Activated CD8-positive, alpha-beta memory T cell treated with anti-CD3 and anti-CD28 coated beads, Interleukin-2, amount 10 ng/mL, durations not matched to agents 7 days and 5 days (primary cell): ENCODE measurements around the gene CDK2. TPM values are rescaled to one million over a fixed set of nuclear protein-coding genes. Genes with fewer than 3 reads are reported as not detected.

Source experiments
- ATAC-seq: fragments of 150-1000 bp; cut with Tn5 transposase; one replicate; pipeline ENCODE4 v1.10.0; 2021; ENCODE audit warnings: moderate library complexity
- CTCF ChIA-PET: fragments of 350-600 bp; sonication (Branson Sonifier 250); formaldehyde crosslinking; loops from one replicate; lab custom pipeline; 2021; ENCODE audit warnings: antibody characterized with exemption; lab: Charles Lee
- DNase-seq: peaks from one replicate; pipeline ENCODE4 v3.0.0-alpha.2; 2020
- H3K27ac Mint-ChIP-seq: one replicate; pipeline ENCODE4 v1.8.0; 2021; ENCODE audit warnings: mild to moderate bottlenecking, mixed read lengths
- H3K27me3 Mint-ChIP-seq: one replicate; pipeline ENCODE4 v1.8.0; 2021; ENCODE audit warnings: mixed read lengths
- H3K36me3 Mint-ChIP-seq: one replicate; pipeline ENCODE4 v1.8.0; 2021; ENCODE audit warnings: mild to moderate bottlenecking, mixed read lengths
- H3K4me1 Mint-ChIP-seq: one replicate; pipeline ENCODE4 v1.8.0; 2021; ENCODE audit warnings: mixed read lengths
- H3K4me3 Mint-ChIP-seq: one replicate; pipeline ENCODE4 v1.8.0; 2021; ENCODE audit warnings: mild to moderate bottlenecking, moderate library complexity, mixed read lengths
- H3K9me3 Mint-ChIP-seq: one replicate; pipeline ENCODE4 v1.8.0; 2022; ENCODE audit warnings: low read depth, mixed read lengths
- total RNA-seq, 2 experiments: library from RNA; stranded (reverse); gene quantifications; one replicate each; pipeline ENCODE4 v1.2.3, GENCODE V29; 2021

CDK2 gene
- total RNA-seq, 2 experiments from 2014 or later, result 146 to 158 TPM

DNA sequence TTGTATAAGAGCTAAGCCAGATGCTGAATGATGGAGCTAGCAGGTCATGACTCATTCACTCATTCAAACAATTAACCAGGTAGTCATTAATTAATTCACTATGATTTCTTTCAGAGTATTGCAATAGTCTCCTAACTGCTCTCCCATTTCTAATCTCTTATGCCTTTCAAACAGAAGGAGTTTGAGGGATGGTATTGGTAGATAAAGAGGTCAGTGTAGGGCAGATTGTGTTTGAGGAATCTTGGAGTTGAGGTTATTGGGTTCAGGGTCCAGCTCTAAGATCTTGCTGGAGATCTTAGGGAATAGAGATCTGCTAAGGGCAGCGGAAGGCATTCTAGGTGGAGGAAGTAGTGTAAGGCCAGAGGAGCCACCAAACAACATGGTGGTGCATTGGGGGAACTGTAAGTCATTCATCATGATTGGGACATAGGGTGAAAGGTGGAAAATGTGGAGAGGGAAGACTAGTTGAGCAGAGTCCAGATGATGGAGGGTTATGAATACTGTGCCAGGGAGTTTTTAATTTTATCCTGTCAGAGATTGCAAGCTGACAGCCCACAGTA lies 24.0 kb upstream of the CDK2 start:
- no peaks in the 10 kb centered on the region for H3K9me3 Mint-ChIP-seq
- peaks cover 48% of the 10 kb centered on the region for H3K4me1 Mint-ChIP-seq
- no peak overlapping the region for H3K4me3 Mint-ChIP-seq
- H3K36me3 Mint-ChIP-seq, result peaks cover 79% of the 10 kb centered on the region
- CTCF ChIA-PET, result interaction anchor here (10.2 kb wide), 1 partner anchor 15 kb away, joined by 121 read pairs; the partner anchor contains the start of genes DGKA and PYM1
- DNase-seq (no peak), ATAC-seq (no peak)
- H3K27ac Mint-ChIP-seq, result peak overlapping the region; percentile 34
- no peaks in the 10 kb centered on the region for H3K27me3 Mint-ChIP-seq

DNA sequence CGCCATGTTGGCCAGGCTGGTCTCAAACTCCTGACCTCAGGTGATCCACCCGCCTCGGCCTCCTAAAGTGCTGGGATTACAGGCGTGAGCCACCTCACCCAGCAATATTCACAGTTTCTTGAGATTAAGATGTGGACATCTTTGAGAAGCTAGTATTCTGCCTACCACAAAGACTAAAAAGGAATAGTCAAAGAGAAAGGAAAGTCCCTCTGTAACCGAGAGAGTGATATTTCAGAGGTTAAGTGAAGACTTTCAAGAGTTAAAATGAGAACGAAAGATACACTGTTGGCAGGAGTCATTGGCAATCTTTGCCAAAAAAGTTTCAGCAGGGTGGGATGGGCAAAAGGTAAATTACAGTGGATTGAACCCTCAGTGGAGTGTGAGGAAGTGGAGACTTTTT lies 20.1 kb upstream of the CDK2 start:
- Mint-ChIP-seq H3K9me3 (no peaks in the 10 kb centered on the region), H3K27me3 (no peaks in the 10 kb centered on the region), H3K4me1 (peaks cover 20% of the 10 kb centered on the region), H3K4me3 (no peak overlapping the region), H3K36me3 (peaks cover 58% of the 10 kb centered on the region), H3K27ac (peak overlapping the region; percentile 9)
- CTCF ChIA-PET, result no interaction called here
- DNase-seq (no peak), ATAC-seq (no peak)

DNA sequence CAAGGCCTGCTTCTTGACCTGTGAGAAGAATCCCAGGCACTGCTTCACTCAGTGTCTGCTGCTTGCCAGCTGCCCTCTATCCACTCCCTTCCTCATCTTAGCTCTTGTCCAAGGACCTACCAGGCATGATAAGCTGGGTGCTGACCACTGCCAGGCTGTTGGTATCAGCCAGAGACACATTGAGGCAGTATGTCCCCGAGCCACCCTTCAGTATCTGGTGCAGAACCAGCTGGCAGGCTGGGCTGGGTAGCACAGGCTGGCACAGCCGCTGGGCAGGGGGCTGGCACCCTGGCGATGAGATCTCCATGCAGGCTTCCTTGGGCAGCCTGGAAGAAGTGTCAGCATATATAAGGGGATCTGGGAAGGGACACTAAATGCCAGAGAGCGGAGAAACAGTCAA lies 11.3 kb upstream of the CDK2 start:
- no peaks in the 10 kb centered on the region for H3K27me3 Mint-ChIP-seq
- H3K36me3 Mint-ChIP-seq, result peaks cover 24% of the 10 kb centered on the region
- CTCF ChIA-PET, result interaction anchor here (0.9 to 1.4 kb wide), 4 partner anchors 11 to 34 kb away, joined by 3 to 4 read pairs (median 3); partner anchors contain the start of gene RAB5B
- H3K4me3 Mint-ChIP-seq, result no peak overlapping the region
- ATAC-seq, result no peak
- no peaks in the 10 kb centered on the region for H3K9me3 Mint-ChIP-seq
- H3K27ac Mint-ChIP-seq, result no peak overlapping the region
- no peaks in the 10 kb centered on the region for H3K4me1 Mint-ChIP-seq
- no peak for DNase-seq

DNA sequence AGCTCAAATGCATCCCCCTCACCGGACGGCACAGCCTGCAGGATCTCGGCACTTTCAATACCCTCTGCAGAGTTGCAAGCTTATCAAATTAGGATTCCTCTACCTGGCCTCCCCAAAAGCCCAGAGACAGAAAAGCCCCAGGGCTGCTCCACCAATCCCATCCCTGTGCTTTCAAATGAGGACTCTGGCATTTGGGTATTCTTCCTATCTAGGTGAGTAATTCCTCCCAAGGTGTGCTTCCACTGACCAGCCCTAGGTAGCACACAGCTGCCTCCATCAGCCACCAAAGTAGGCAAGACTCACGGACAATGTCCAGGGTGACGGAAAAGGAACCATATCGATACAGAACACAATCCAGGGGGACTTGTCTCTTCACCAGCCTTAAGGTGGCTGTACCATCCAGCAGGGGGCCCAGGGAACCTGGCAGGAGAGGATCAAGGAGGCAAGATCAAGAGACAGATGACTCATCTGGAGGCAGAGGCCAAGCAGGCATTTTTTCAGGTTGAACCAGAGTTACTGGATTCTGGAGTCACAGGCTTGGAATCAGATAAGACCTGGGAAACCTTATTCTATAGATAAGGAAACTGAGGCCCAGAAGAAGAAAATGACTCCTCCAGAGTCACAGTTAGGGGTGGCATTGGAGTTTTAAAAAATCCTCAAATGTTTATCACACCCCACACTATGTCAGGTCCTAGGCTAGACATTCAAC lies 10.7 kb upstream of the CDK2 start:
- Mint-ChIP-seq H3K27ac (peak overlapping the region; percentile 22), H3K9me3 (no peaks in the 10 kb centered on the region), H3K36me3 (peaks cover 24% of the 10 kb centered on the region), H3K4me3 (no peak overlapping the region), H3K27me3 (no peaks in the 10 kb centered on the region), H3K4me1 (no peaks in the 10 kb centered on the region)
- no peak for DNase-seq
- ATAC-seq, result peak; percentile 69
- CTCF ChIA-PET, result interaction anchor here (0.9 to 1.8 kb wide), 8 partner anchors 11 to 215 kb away, joined by 3 to 5 read pairs (median 3); partner anchors contain the start of gene RAB5B

DNA sequence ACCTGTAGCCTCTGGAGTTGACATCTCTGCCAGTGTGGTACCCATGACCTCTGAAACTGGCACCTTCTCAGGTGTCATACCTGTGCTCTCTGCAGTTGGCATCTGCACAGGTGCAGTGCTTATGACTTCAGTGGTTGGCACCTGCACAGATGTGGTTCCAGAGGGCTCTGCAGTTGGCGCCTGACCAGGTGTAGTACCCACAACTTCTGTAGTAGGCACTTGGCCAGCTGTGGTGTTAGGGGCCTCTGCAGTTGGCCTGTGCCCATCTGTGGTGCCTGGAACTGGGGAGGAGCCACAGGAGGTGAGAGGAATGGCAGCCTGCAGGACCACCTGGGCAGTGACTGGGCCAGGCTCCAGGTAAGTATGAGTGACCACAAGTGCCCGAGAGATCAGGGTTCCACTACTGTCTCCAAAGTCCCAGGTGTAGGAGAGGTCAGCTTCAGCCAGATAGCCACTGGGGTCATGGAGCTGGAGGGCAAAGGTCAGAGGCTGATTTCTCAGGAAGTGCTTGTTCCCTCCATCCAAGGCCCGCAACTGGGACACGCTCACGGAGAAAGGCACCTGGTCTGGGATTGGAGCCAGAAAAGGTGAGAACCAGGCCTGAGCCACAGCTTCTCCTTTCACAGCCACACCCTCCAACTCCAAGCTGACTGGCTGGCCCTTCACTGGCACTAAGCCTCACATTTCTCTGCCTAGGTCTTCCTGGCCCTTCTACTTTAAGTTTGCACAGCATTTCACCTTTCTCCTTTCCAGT lies 9.3 kb upstream of the CDK2 start:
- Mint-ChIP-seq H3K27me3 (no peaks in the 10 kb centered on the region), H3K27ac (no peak overlapping the region), H3K4me3 (no peak overlapping the region), H3K9me3 (no peaks in the 10 kb centered on the region), H3K36me3 (peaks cover 15% of the 10 kb centered on the region), H3K4me1 (no peaks in the 10 kb centered on the region)
- DNase-seq (no peak), ATAC-seq (no peak)
- CTCF ChIA-PET, result interaction anchor here (0.9 to 2.2 kb wide), 7 partner anchors 17 to 219 kb away, joined by 3 to 5 read pairs (median 5); partner anchors contain the start of gene RAB5B

DNA sequence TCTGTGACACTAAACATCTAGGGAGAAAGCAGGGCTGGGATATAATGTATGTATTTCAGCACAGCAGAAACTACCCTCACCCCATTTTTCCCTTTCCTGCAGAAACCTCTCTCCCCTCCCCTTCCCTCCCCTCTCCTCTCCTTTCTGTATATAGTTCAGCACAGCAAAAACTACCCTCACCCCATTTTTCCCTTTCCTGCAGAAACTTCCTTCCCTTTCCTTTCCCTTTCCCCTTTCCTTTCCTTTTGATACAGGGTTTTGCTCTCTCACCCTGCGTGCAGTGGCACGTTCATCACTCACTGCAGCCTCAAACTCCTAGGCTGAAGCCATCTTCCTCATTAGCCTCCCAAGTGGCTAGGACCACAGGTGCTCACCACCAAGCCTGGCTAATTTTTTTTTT lies 2.9 kb upstream of the CDK2 start:
- H3K4me3 Mint-ChIP-seq, result no peak overlapping the region
- H3K36me3 Mint-ChIP-seq, result peaks cover 9% of the 10 kb centered on the region
- DNase-seq, result no peak
- no peaks in the 10 kb centered on the region for H3K27me3 Mint-ChIP-seq
- no peak overlapping the region for H3K27ac Mint-ChIP-seq
- CTCF ChIA-PET, result no interaction called here
- ATAC-seq, result no peak
- peaks cover 19% of the 10 kb centered on the region for H3K4me1 Mint-ChIP-seq
- no peaks in the 10 kb centered on the region for H3K9me3 Mint-ChIP-seq

DNA sequence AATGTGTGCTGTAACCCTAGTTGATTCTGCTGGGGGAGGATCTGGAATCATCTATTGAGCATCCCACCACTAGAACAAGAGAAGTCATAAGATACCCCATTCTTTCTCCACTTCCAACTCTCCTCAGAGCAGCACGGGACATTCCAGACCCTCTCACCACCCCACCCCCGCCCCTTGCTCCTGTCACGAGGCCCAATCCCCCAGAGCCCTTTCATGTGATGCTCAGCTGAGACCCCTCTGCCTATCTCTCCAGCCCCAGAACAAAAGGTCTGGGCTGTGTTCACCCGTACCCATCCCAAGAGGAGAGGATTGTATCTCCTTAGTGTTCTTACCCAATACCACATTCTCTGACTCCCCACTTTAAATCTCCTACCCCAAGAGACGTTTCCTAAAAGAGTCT lies 1.4 kb upstream of the CDK2 start:
- Mint-ChIP-seq H3K4me1 (peaks cover 29% of the 10 kb centered on the region), H3K9me3 (no peaks in the 10 kb centered on the region), H3K27ac (no peak overlapping the region), H3K4me3 (no peak overlapping the region), H3K27me3 (no peaks in the 10 kb centered on the region), H3K36me3 (peaks cover 15% of the 10 kb centered on the region)
- no peak for ATAC-seq
- CTCF ChIA-PET, result interaction anchor here (1.2 kb wide), 1 partner anchor 9 kb away, joined by 4 read pairs; the partner anchor contains the start of gene RAB5B
- no peak for DNase-seq

DNA sequence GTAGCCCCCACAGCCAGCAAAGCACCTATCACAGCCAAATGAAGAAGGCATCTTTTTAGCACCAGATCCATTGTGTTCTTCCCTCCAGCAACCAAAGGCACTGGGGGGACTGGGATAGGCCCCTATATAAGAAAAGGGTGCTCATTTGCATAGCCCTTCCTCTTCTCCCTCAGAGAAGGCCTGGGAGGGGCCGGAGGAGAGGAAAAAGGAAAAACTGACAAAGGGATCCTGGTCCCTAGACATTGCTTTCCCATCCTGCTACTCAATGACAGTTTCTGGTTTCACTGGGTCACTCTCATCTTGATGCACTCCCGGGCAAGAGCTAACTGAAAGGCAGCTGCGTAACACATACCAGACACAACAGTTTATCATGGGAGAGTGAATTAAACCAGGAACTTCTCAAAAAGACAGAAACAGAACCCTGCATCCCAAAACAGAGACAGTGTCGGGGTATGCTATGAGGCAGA lies 656 bp upstream of the CDK2 start, which contains the start of gene PMEL:
Gene PMEL, minus strand, starts transcription at position 102 of the 467 bp plus-strand sequence. Its CDS starts 31 bp downstream, at position 71.
- H3K9me3 Mint-ChIP-seq, result no peaks in the 10 kb centered on the region

DNA sequence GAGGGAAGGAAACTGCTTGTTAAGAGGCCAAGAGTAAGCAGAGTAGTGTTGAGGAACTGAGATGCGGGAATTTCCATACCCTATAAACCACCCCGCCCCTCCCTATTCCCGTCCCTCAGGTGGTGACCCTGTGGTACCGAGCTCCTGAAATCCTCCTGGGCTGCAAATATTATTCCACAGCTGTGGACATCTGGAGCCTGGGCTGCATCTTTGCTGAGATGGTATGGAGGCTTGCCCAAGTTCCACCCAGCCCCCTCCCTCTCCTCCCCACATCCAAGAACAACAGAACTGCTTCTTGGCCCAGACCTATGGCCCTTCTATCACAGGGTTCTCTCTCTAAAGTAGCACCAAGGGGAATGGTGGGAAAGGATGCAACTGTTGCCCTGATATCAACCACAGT lies 2.7 kb downstream of the CDK2 start:
- Mint-ChIP-seq H3K27me3 (no peaks in the 10 kb centered on the region), H3K4me1 (peaks cover 41% of the 10 kb centered on the region), H3K27ac (no peak overlapping the region), H3K4me3 (no peak overlapping the region), H3K9me3 (no peaks in the 10 kb centered on the region), H3K36me3 (peaks cover 27% of the 10 kb centered on the region)
- CTCF ChIA-PET, result no interaction called here
- ATAC-seq, result no peak
- no peak for DNase-seq

More for the DNA sequence above, 656 bp upstream of the CDK2 start, which contains the start of gene PMEL:
- ATAC-seq (no peak), DNase-seq (no peak)
- CTCF ChIA-PET, result no interaction called here
- Mint-ChIP-seq H3K4me1 (peaks cover 35% of the 10 kb centered on the region), H3K27ac (peak within 1 kb of the TSS; percentile 83), H3K4me3 (peak within 1 kb of the TSS; percentile 98), H3K36me3 (peaks cover 18% of the 10 kb centered on the region), H3K27me3 (no peaks in the 10 kb centered on the region)

DNA sequence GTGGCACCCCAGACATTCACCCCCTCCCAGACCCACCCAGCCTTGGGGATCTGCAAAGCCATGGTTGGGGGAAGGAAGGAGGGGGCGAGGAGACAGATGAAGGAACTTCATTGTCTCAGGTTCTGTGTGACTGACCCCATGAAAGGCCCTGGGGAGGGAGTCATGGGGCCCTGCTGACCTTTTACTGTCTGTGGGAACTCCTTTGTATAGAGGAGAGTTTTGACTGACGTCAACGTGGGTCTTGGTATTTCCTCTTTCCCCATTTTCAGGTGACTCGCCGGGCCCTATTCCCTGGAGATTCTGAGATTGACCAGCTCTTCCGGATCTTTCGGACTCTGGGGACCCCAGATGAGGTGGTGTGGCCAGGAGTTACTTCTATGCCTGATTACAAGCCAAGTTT lies 4.1 kb downstream of the CDK2 start:
- no peak for DNase-seq
- Mint-ChIP-seq H3K27ac (peak overlapping the region; percentile 44), H3K9me3 (no peaks in the 10 kb centered on the region), H3K36me3 (peaks cover 27% of the 10 kb centered on the region), H3K27me3 (no peaks in the 10 kb centered on the region), H3K4me1 (peaks cover 41% of the 10 kb centered on the region), H3K4me3 (no peak overlapping the region)
- no peak for ATAC-seq
- CTCF ChIA-PET, result interaction anchor here (1.0 kb wide), 1 partner anchor 59 kb away, joined by 3 read pairs; no protein-coding TSS in a partner anchor

DNA sequence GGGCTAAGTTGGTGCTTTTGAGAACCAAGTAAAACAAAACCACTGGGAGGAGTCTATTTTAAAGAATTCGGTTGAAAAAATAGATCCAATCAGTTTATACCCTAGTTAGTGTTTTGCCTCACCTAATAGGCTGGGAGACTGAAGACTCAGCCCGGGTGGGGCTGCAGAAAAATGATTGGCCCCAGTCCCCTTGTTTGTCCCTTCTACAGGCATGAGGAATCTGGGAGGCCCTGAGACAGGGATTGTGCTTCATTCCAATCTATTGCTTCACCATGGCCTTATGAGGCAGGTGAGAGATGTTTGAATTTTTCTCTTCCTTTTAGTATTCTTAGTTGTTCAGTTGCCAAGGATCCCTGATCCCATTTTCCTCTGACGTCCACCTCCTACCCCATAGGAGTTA lies 5.4 kb downstream of the CDK2 start:
- no peaks in the 10 kb centered on the region for H3K9me3 Mint-ChIP-seq
- no peak for ATAC-seq
- peak overlapping the region; percentile 43 for H3K27ac Mint-ChIP-seq
- no peak overlapping the region for H3K4me3 Mint-ChIP-seq
- H3K27me3 Mint-ChIP-seq, result no peaks in the 10 kb centered on the region
- peaks cover 41% of the 10 kb centered on the region for H3K4me1 Mint-ChIP-seq
- CTCF ChIA-PET, result no interaction called here
- H3K36me3 Mint-ChIP-seq, result peaks cover 29% of the 10 kb centered on the region
- no peak for DNase-seq

DNA sequence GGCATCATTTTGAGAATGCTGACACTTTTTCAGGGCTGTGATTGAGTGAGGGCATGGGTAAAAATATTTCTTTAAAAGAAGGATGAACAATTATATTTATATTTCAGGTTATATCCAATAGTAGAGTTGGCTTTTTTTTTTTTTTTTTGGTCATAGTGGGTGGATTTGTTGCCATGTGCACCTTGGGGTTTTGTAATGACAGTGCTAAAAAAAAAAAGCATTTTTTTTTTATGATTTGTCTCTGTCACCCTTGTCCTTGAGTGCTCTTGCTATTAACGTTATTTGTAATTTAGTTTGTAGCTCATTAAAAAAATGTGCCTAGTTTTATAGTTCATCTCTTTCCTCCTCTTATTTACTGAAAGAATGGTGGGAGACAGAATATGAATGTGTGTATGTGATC lies 5.8 kb downstream of the CDK2 start:
- Mint-ChIP-seq H3K27me3 (no peaks in the 10 kb centered on the region), H3K27ac (no peak overlapping the region), H3K4me3 (no peak overlapping the region), H3K4me1 (peaks cover 40% of the 10 kb centered on the region), H3K36me3 (peaks cover 29% of the 10 kb centered on the region), H3K9me3 (no peaks in the 10 kb centered on the region)
- CTCF ChIA-PET, result interaction anchor here (0.7 kb wide), 1 partner anchor 147 kb away, joined by 4 read pairs; no protein-coding TSS in a partner anchor
- ATAC-seq (no peak), DNase-seq (no peak)
